C4-2B (cell line): Measurements from ENCODE around the gene CAMK1.

ENCODE experiments used
- CTCF ChIP-seq: fragments of 450-650 bp; conservative IDR thresholded peaks from 2 replicates; pipeline ENCODE4 v1.5.1; 2017; ENCODE audit warnings: mild to moderate bottlenecking
- ZFX ChIP-seq: fragments of 450-650 bp; IDR thresholded peaks from 2 replicates; pipeline ENCODE4 v1.6.1; 2017

GRCh38 chr3:9713142-9713541, 56.6 kb downstream of the CAMK1 start:
- TF ChIP-seq CTCF (no peak), ZFX (no peak)
